Activated CD4-positive, CD25-positive, alpha-beta regulatory T cell treated with anti-CD3 and anti-CD28 coated beads, Interleukin-2, amount 50 U/mL, for 24 hours (primary cell): ENCODE measurements around the gene ZNF566.

ENCODE experiments used
- ATAC-seq, 2 donors: fragments of 150-1000 bp; cut with Tn5 transposase; one replicate each; pipeline ENCODE4 v1.10.0; 2021; ENCODE audit warnings: mild to moderate bottlenecking in 1 of 2, moderate library complexity in 1 of 2

Gene ZNF566

GRCh38 chr19:36436531-36436930 is 52.8 kb downstream of the ZNF566 start:
- no peak for ATAC-seq

- ATAC-seq: no peak
Observed at GRCh38 chr19:36423925-36424324, 65.4 kb downstream of the ZNF566 start.

- ATAC-seq: no peak
Observed at GRCh38 chr19:36421749-36422481, 67.4 kb downstream of the ZNF566 start.

- no peak for ATAC-seq
Observed at GRCh38 chr19:36420961-36421748, 68.2 kb downstream of the ZNF566 start.

- ATAC-seq: peak; percentile 95 to 96
Observed at GRCh38 chr19:36418287-36419001, 70.9 kb downstream of the ZNF566 start, which contains the start of gene ZFP82. Gene ZFP82 (minus strand): TSS chr19:36418644. CDS start chr19:36409789, 8,855 bp downstream.

GRCh38 chr19:36417752-36418286 is 71.5 kb downstream of the ZNF566 start:
- ATAC-seq: no peak

GRCh38 chr19:36409841-36410240 is 79.5 kb downstream of the ZNF566 start:
- ATAC-seq: no peak

GRCh38 chr19:36408101-36408500 is 81.3 kb downstream of the ZNF566 start:
- ATAC-seq: no peak

GRCh38 chr19:36404498-36404897 is 84.9 kb downstream of the ZNF566 start:
- ATAC-seq: no peak

- no peak for ATAC-seq
Observed at GRCh38 chr19:36401475-36401874, 87.9 kb downstream of the ZNF566 start.

- ATAC-seq: no peak
Observed at GRCh38 chr19:36398571-36398970, 90.8 kb downstream of the ZNF566 start.
